SK-N-SH treated with all-trans-retinoic acid at 6 μM for 48 hours (cell line): ENCODE data around the gene C1QTNF4.

Experiments used
- ATAC-seq: fragments of 200-7000 bp; cut with Tn5 transposase; 3 replicates; pipeline ENCODE4 v1.9.1; 2020; ENCODE audit warnings: mild to moderate bottlenecking, moderate library complexity
- ARNTL ChIP-seq: fragments of 450-650 bp; formaldehyde crosslinking; IDR thresholded peaks from 2 replicates; pipeline ENCODE4 v1.5.0; 2020; ENCODE audit warnings: low read depth, mild to moderate bottlenecking, moderate library complexity, borderline replicate concordance
- BACH2 ChIP-seq: fragments of 250-450 bp; sonication (Bioruptor Pico); IDR thresholded peaks from 2 replicates; pipeline ENCODE4 v1.9.0; 2021; ENCODE audit warnings: mild to moderate bottlenecking, borderline replicate concordance
- CSDC2 ChIP-seq: fragments of 250-450 bp; sonication (Bioruptor Pico); IDR thresholded peaks from 2 replicates; pipeline ENCODE4 v1.5.0; 2020; ENCODE audit warnings: mild to moderate bottlenecking, moderate library complexity
- ESRRG ChIP-seq: fragments of 250-450 bp; sonication (Bioruptor Pico); IDR thresholded peaks from 2 replicates; pipeline ENCODE4 v1.6.1; 2021; ENCODE audit warnings: mild to moderate bottlenecking
- GLIS3 ChIP-seq: fragments of 250-450 bp; sonication (Bioruptor Pico); IDR thresholded peaks from 2 replicates; pipeline ENCODE4 v1.5.0; 2020; ENCODE audit warnings: mild to moderate bottlenecking, moderate library complexity
- ISL1 ChIP-seq: fragments of 250-450 bp; sonication (Bioruptor Pico); IDR thresholded peaks from 2 replicates; pipeline ENCODE4 v2.1.2; 2022; ENCODE audit warnings: mild to moderate bottlenecking, moderate library complexity
- PPARA ChIP-seq: fragments of 250-450 bp; sonication (Bioruptor Pico); IDR thresholded peaks from 2 replicates; pipeline ENCODE4 v1.5.0; 2020; ENCODE audit warnings: mild to moderate bottlenecking, borderline replicate concordance
- ZC3H10 ChIP-seq: fragments of 250-450 bp; sonication (Bioruptor Pico); IDR thresholded peaks from 2 replicates; pipeline ENCODE4 v1.5.1; 2021; ENCODE audit warnings: mild to moderate bottlenecking, moderate library complexity
- ZFP3 ChIP-seq: fragments of 250-450 bp; sonication (Bioruptor Pico); IDR thresholded peaks from 2 replicates; pipeline ENCODE4 v1.5.0; 2020; ENCODE audit warnings: mild to moderate bottlenecking, moderate library complexity
- ZNF565 ChIP-seq: fragments of 450-650 bp; formaldehyde crosslinking; conservative IDR thresholded peaks from 2 replicates; pipeline ENCODE4 v1.5.0; 2020; ENCODE audit warnings: low read depth, mild to moderate bottlenecking, moderate library complexity
- ZNF70 ChIP-seq: fragments of 450-650 bp; formaldehyde crosslinking; IDR thresholded peaks from 2 replicates; pipeline ENCODE4 v1.5.0; 2020; ENCODE audit warnings: mild to moderate bottlenecking, moderate library complexity
- TF ChIP-seq, protein P1 (sequence below): fragments of 250-450 bp; sonication (Bioruptor Pico); IDR thresholded peaks from 2 replicates; pipeline ENCODE4 v1.8.0; 2020; ENCODE audit warnings: mild to moderate bottlenecking, moderate library complexity, borderline replicate concordance
- TF ChIP-seq, protein P2 (sequence below): fragments of 250-450 bp; sonication (Bioruptor Pico); IDR thresholded peaks from 2 replicates; pipeline ENCODE4 v1.5.1; 2021; ENCODE audit warnings: mild to moderate bottlenecking, moderate library complexity
- TF ChIP-seq, protein P3 (sequence below): fragments of 250-450 bp; sonication (Bioruptor Pico); IDR thresholded peaks from 2 replicates; pipeline ENCODE4 v1.5.1; 2020; ENCODE audit warnings: low read depth, mild to moderate bottlenecking, moderate library complexity
- TF ChIP-seq, protein P4 (sequence below): fragments of 250-450 bp; sonication (Bioruptor Pico); IDR thresholded peaks from 2 replicates; pipeline ENCODE4 v1.8.0; 2021; ENCODE audit warnings: low read depth, mild to moderate bottlenecking, moderate library complexity, borderline replicate concordance
- TF ChIP-seq, protein P5 (sequence below): fragments of 250-450 bp; sonication (Bioruptor Pico); IDR thresholded peaks from 2 replicates; pipeline ENCODE4 v1.5.0; 2020; ENCODE audit warnings: mild to moderate bottlenecking, moderate library complexity

Gene C1QTNF4

DNA sequence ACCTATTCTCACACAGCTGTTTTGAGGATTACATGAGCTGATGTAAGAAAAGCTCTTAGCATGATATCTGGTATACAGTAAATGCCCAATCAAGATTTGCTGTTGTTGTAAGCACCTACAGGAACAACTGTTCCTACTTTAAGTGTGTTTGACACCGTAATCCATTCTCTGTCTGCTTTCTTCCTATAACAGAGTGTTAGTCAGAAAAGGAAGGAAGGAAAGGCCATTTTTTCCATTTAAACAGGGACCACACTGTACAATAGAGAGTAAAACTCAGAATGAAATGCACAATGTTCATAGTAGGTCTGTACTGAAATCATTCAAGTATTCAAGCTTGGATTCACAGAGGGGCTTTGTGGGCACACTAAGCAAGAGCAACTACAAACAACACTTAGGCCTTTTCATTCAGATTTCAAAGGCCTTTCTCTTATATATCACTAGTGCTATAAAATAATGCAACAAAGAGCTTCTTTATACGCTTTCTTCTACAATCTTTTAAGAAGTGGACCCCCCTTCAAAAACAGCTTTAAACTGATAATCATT is 26.7 kb upstream of the C1QTNF4 start (continued):
- TF ChIP-seq, protein P1, sequence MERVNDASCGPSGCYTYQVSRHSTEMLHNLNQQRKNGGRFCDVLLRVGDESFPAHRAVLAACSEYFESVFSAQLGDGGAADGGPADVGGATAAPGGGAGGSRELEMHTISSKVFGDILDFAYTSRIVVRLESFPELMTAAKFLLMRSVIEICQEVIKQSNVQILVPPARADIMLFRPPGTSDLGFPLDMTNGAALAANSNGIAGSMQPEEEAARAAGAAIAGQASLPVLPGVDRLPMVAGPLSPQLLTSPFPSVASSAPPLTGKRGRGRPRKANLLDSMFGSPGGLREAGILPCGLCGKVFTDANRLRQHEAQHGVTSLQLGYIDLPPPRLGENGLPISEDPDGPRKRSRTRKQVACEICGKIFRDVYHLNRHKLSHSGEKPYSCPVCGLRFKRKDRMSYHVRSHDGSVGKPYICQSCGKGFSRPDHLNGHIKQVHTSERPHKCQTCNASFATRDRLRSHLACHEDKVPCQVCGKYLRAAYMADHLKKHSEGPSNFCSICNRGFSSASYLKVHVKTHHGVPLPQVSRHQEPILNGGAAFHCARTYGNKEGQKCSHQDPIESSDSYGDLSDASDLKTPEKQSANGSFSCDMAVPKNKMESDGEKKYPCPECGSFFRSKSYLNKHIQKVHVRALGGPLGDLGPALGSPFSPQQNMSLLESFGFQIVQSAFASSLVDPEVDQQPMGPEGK: no peak

DNA sequence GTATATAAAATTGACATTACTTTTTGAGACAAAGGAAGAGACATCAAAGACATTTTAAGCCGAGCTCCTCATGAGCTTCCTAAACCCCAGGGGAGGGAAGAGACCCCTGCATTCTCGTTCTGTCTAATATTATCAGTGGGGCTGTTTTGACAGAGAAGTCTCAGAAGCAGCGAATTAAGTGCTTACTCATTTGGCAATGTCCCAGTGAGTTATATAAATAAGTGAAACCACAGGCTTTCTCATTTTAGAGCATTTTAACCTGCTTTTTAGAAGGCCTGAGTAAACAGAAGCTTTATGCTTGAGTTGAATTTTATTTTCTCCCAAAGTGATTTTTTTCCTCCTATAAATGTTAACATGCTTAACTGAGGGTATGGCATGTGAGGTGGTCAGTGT is 23.2 kb upstream of the C1QTNF4 start:
- ATAC-seq: peak; percentile 35
- 0 out of 2 replicates have a peak, but pooled peaks have one; percentile 49 for TF ChIP-seq ZFP3 (CRISPR knock-in tag)
- TF ChIP-seq BACH2 (CRISPR knock-in tag): no peak

DNA sequence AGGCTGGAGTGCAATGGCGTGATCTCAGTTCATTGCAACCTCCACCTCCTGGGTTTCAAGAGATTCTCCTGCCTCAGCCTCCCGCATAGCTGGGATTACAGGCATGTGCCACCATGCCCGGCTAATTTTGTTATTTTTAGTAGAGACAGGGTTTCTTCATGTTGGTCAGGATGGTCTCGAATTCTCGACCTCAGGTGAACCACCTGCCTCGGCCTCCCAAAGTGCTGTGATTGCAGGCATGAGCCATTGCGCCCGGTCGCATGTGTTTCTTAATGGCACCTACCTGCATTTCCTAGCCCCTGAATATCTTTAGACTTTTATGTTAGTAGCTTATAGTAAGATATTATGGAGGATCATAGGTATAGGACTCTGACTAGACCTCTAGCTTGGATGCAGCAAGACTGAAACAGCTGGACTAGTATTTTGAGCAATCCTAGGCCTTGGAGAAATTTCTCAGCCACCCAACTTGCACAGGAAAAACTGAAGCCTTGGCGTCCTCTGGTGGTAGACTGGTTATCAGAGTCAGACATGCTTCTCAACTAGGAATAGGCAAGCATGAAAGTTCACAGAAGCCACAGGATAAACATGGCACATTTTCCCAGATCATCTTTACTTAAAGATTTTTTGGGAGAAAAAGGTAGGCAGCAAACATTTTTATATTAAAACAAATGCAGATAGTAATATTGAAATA is 22.7 kb upstream of the C1QTNF4 start:
- TF ChIP-seq, protein P2, sequence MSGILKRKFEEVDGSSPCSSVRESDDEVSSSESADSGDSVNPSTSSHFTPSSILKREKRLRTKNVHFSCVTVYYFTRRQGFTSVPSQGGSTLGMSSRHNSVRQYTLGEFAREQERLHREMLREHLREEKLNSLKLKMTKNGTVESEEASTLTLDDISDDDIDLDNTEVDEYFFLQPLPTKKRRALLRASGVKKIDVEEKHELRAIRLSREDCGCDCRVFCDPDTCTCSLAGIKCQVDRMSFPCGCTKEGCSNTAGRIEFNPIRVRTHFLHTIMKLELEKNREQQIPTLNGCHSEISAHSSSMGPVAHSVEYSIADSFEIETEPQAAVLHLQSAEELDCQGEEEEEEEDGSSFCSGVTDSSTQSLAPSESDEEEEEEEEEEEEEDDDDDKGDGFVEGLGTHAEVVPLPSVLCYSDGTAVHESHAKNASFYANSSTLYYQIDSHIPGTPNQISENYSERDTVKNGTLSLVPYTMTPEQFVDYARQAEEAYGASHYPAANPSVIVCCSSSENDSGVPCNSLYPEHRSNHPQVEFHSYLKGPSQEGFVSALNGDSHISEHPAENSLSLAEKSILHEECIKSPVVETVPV (CRISPR knock-in tag): no peak
- ATAC-seq: peak; percentile 94

DNA sequence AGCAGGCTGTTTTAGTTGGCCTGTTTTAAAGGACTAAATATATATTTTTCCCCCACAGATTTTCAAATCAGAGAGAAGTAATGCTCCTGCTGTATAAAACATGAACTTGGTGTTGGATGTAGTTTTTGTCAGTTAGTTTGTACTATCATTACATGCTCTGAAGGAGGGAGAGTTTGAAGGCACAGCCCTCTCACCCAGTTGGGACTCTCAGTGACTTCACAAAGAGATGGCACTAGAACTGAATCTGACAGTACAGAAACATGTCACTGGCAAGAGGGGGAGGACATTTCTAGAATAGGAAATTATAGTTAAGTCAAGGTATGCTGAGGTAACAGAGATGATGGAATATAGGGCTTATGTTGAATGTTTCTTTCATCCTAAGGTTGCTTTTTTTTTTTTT is 21.0 kb upstream of the C1QTNF4 start:
- TF ChIP-seq, protein P2 (CRISPR knock-in tag): no peak
- TF ChIP-seq ARNTL (CRISPR knock-in tag) (no peak), GLIS3 (CRISPR knock-in tag) (no peak), ISL1 (no peak), ZNF70 (CRISPR knock-in tag) (no peak), ESRRG (CRISPR knock-in tag) (no peak), PPARA (no peak), CSDC2 (no peak), ZC3H10 (CRISPR knock-in tag) (no peak), ZNF565 (CRISPR knock-in tag) (no peak)
- TF ChIP-seq, protein P1: no peak
- TF ChIP-seq, protein P3, sequence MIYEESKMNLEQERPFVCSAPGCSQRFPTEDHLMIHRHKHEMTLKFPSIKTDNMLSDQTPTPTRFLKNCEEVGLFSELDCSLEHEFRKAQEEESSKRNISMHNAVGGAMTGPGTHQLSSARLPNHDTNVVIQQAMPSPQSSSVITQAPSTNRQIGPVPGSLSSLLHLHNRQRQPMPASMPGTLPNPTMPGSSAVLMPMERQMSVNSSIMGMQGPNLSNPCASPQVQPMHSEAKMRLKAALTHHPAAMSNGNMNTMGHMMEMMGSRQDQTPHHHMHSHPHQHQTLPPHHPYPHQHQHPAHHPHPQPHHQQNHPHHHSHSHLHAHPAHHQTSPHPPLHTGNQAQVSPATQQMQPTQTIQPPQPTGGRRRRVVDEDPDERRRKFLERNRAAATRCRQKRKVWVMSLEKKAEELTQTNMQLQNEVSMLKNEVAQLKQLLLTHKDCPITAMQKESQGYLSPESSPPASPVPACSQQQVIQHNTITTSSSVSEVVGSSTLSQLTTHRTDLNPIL (CRISPR knock-in tag): no peak
- TF ChIP-seq, protein P4, sequence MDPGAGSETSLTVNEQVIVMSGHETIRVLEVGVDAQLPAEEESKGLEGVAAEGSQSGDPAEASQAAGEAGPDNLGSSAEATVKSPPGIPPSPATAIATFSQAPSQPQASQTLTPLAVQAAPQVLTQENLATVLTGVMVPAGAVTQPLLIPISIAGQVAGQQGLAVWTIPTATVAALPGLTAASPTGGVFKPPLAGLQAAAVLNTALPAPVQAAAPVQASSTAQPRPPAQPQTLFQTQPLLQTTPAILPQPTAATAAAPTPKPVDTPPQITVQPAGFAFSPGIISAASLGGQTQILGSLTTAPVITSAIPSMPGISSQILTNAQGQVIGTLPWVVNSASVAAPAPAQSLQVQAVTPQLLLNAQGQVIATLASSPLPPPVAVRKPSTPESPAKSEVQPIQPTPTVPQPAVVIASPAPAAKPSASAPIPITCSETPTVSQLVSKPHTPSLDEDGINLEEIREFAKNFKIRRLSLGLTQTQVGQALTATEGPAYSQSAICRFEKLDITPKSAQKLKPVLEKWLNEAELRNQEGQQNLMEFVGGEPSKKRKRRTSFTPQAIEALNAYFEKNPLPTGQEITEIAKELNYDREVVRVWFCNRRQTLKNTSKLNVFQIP: no peak
- TF ChIP-seq, protein P5, sequence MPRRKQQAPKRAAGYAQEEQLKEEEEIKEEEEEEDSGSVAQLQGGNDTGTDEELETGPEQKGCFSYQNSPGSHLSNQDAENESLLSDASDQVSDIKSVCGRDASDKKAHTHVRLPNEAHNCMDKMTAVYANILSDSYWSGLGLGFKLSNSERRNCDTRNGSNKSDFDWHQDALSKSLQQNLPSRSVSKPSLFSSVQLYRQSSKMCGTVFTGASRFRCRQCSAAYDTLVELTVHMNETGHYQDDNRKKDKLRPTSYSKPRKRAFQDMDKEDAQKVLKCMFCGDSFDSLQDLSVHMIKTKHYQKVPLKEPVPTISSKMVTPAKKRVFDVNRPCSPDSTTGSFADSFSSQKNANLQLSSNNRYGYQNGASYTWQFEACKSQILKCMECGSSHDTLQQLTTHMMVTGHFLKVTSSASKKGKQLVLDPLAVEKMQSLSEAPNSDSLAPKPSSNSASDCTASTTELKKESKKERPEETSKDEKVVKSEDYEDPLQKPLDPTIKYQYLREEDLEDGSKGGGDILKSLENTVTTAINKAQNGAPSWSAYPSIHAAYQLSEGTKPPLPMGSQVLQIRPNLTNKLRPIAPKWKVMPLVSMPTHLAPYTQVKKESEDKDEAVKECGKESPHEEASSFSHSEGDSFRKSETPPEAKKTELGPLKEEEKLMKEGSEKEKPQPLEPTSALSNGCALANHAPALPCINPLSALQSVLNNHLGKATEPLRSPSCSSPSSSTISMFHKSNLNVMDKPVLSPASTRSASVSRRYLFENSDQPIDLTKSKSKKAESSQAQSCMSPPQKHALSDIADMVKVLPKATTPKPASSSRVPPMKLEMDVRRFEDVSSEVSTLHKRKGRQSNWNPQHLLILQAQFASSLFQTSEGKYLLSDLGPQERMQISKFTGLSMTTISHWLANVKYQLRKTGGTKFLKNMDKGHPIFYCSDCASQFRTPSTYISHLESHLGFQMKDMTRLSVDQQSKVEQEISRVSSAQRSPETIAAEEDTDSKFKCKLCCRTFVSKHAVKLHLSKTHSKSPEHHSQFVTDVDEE: no peak
- ATAC-seq: no peak
